Uterus (tissue), 4 donors: ENCODE results near the gene HCCS. TPM values are rescaled to one million over a fixed set of nuclear protein-coding genes. Genes with fewer than 3 reads are reported as not detected.
"Not testable (repeated sequence)": the region's sequence is repeated elsewhere in the genome, so short reads cannot be mapped to it uniquely, and the experiment has no call there.

ENCODE experiments used
- DNase-seq, 2 donors: peaks; one replicate each; pipeline ENCODE4 v3.0.0-alpha.2; 2019 to 2020
- H3K27ac ChIP-seq, 2 donors: fragments of 200-600 bp; sonication (generic); 1 replicate in 1 of 2; 2 replicates in 1 of 2; pipeline ENCODE4 v1.5.1; 2016 to 2018
- H3K27me3 ChIP-seq, 2 donors: fragments of 200-600 bp; sonication (generic); one replicate each; pipeline ENCODE4 v1.5.1; 2018 to 2019; ENCODE audit warnings: control low read depth in 1 of 2
- H3K36me3 ChIP-seq, 2 donors: fragments of 200-600 bp; sonication (generic); one replicate each; pipeline ENCODE4 v1.5.1; 2019; ENCODE audit warnings: control low read depth in 1 of 2
- H3K4me1 ChIP-seq, 2 donors: fragments of 200-600 bp; sonication (generic); one replicate each; pipeline ENCODE4 v1.5.1; 2018 to 2019; ENCODE audit warnings: control low read depth in 1 of 2
- H3K4me3 ChIP-seq, 2 donors: fragments of 200-600 bp; sonication (generic); 1 replicate in 1 of 2; 2 replicates in 1 of 2; pipeline ENCODE4 v1.5.1; 2018 to 2019; ENCODE audit warnings: mild to moderate bottlenecking in 1 of 2
- H3K9me3 ChIP-seq, 2 donors: fragments of 200-600 bp; sonication (generic); one replicate each; pipeline ENCODE4 v1.5.1; 2019; ENCODE audit warnings: control low read depth in 1 of 2
- POLR2A ChIP-seq, 2 donors: fragments of 450-650 bp; IDR thresholded peaks; one replicate each; pipeline ENCODE4 v1.6.1; 2016; ENCODE audit warnings: antibody characterized with exemption in 2 of 2, mild to moderate bottlenecking in 1 of 2, moderate library complexity in 1 of 2
- intact Hi-C: fragments of 100-400 bp; cut with DNase I; formaldehyde crosslinking; loops from one replicate; pipeline ENCODE4 v1.15.1; 2023; ENCODE audit warnings: low total_unique reads
- total RNA-seq, 4 donors: library from RNA; depleted of rRNA in 3 of 4; stranded (reverse); fragments of >200 nt in 3 of 4; gene quantifications; one replicate each; pipeline versions ENCODE4 v1.1.0 to v1.2.4, GENCODE V29; 2014 to 2023
- TF ChIP-seq, protein P1 (sequence below), 4 experiments: fragments of 200-600 bp in 2 of 4; fragments of 450-650 bp in 2 of 4; sonication (generic) in 2 of 4; IDR thresholded peaks; one replicate each; pipeline ENCODE4 v1.5.1; 2016 to 2019; ENCODE audit warnings: antibody characterized with exemption in 4 of 4, mild to moderate bottlenecking in 2 of 4, moderate library complexity in 1 of 4
- donor health status: DM: yes; HTN: yes; CAD: no.

HCCS gene
- total RNA-seq, 4 donors from 2014 or later, result 0.77 to 15.5 (median 6.6) TPM

- Histone ChIP-seq H3K36me3 (no peaks in the 10 kb centered on the region), H3K27ac (no peak overlapping the region), H3K27me3 (no peaks in the 10 kb centered on the region), H3K4me3 (no peak overlapping the region), H3K9me3 (no peaks in the 10 kb centered on the region), H3K4me1 (no peaks in the 10 kb centered on the region)
- intact Hi-C loops, result no loop called here
- no peak for DNase-seq
- TF ChIP-seq, protein P1, sequence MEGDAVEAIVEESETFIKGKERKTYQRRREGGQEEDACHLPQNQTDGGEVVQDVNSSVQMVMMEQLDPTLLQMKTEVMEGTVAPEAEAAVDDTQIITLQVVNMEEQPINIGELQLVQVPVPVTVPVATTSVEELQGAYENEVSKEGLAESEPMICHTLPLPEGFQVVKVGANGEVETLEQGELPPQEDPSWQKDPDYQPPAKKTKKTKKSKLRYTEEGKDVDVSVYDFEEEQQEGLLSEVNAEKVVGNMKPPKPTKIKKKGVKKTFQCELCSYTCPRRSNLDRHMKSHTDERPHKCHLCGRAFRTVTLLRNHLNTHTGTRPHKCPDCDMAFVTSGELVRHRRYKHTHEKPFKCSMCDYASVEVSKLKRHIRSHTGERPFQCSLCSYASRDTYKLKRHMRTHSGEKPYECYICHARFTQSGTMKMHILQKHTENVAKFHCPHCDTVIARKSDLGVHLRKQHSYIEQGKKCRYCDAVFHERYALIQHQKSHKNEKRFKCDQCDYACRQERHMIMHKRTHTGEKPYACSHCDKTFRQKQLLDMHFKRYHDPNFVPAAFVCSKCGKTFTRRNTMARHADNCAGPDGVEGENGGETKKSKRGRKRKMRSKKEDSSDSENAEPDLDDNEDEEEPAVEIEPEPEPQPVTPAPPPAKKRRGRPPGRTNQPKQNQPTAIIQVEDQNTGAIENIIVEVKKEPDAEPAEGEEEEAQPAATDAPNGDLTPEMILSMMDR (IDR thresholded peaks at IDR 0.05), result no peak
- TF ChIP-seq POLR2A (IDR thresholded peaks at IDR 0.05), result no peak
Observed at GRCh38 chrX:11117745-11118144, 6.6 kb downstream of the HCCS start.

- DNase-seq, result no peak
- H3K4me1 ChIP-seq, result no peaks in the 10 kb centered on the region
- no peaks in the 10 kb centered on the region for H3K36me3 ChIP-seq
- no peaks in the 10 kb centered on the region for H3K9me3 ChIP-seq
- TF ChIP-seq POLR2A (IDR thresholded peaks at IDR 0.05), result no peak
- TF ChIP-seq, protein P1 (IDR thresholded peaks at IDR 0.05), result no peak
- H3K27me3 ChIP-seq, result no peaks in the 10 kb centered on the region
- intact Hi-C loops, result no loop called here
- H3K27ac ChIP-seq, result no peak overlapping the region
- no peak overlapping the region for H3K4me3 ChIP-seq
Observed at GRCh38 chrX:11119313-11119943, 8.3 kb downstream of the HCCS start.

DNA sequence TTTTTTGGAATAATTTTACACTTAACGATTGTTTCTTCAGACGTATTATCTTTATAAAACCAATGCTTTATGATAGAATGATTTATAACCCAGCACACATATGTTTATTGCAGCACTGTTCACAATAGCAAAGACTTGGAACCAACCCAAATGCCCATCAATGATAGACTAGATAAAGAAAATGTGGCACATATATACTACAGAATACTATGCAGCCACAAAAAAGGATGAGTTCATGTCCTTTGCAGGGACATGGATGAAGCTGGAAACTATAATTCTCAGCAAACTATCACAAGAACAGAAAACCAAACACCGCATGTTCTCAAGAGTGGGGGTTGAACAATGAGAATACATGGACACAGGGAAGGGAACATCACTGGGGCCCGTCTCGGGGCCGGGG is 12.0 kb downstream of the HCCS start:
- H3K9me3 ChIP-seq, H3K27ac ChIP-seq, H3K4me3 ChIP-seq, H3K36me3 ChIP-seq, intact Hi-C loops, H3K4me1 ChIP-seq, DNase-seq, H3K27me3 ChIP-seq: not testable (repeated sequence)

GRCh38 chrX:11124112-11124511 is 13.0 kb downstream of the HCCS start:
- no peaks in the 10 kb centered on the region for H3K4me1 ChIP-seq
- H3K9me3 ChIP-seq, result no peaks in the 10 kb centered on the region
- no peaks in the 10 kb centered on the region for H3K27me3 ChIP-seq
- H3K36me3 ChIP-seq, result no peaks in the 10 kb centered on the region
- intact Hi-C loops, result no loop called here
- no peak for DNase-seq
- H3K4me3 ChIP-seq, result no peak overlapping the region
- H3K27ac ChIP-seq, result no peak overlapping the region
- TF ChIP-seq, protein P1 (IDR thresholded peaks at IDR 0.05), result no peak
- no peak for TF ChIP-seq POLR2A (IDR thresholded peaks at IDR 0.05)

GRCh38 chrX:11125060-11125459 is 13.9 kb downstream of the HCCS start:
- DNase-seq, result no peak
- intact Hi-C loops, result no loop called here

More at GRCh38 chrX:11125060-11125459, 13.9 kb downstream of the HCCS start:
- Histone ChIP-seq H3K27me3 (no peaks in the 10 kb centered on the region), H3K9me3 (no peaks in the 10 kb centered on the region), H3K4me1 (no peaks in the 10 kb centered on the region), H3K4me3 (no peak overlapping the region), H3K36me3 (no peaks in the 10 kb centered on the region), H3K27ac (no peak overlapping the region)
- TF ChIP-seq POLR2A (IDR thresholded peaks at IDR 0.05), result no peak
- TF ChIP-seq, protein P1 (IDR thresholded peaks at IDR 0.05), result no peak
